Esophagus squamous epithelium (tissue), 5 donors: ENCODE measurements around the gene SIRPD. TPM values are rescaled to one million over a fixed set of nuclear protein-coding genes. Genes with fewer than 3 reads are reported as not detected.
A peak's percentile ranks its signal among the peaks of the same experiment; 100 is the strongest.

Experiments
- DNase-seq: peaks from one replicate; lab custom pipeline; 2025; lab: John Stamatoyannopoulos, UW
- H3K27ac ChIP-seq, 4 donors: fragments of 200-600 bp; sonication (generic); one replicate each; pipeline ENCODE4 v1.5.1; 2016 to 2019; ENCODE audit warnings: mild to moderate bottlenecking in 1 of 4
- H3K27me3 ChIP-seq, 4 donors: fragments of 200-600 bp; sonication (generic); 1 replicate in 3 of 4; 2 replicates in 1 of 4; pipeline versions ENCODE4 v1.5.1 to v1.6.0; 2017 to 2021; ENCODE audit warnings: antibody characterized with exemption in 1 of 4
- H3K36me3 ChIP-seq, 3 donors: fragments of 200-600 bp; sonication (generic); one replicate each; pipeline ENCODE4 v1.5.1; 2016 to 2019
- H3K4me1 ChIP-seq, 3 donors: fragments of 200-600 bp; sonication (generic); one replicate each; pipeline ENCODE4 v1.5.1; 2017 to 2019
- H3K4me3 ChIP-seq, 4 donors: fragments of 200-600 bp; sonication (generic); 1 replicate in 3 of 4; 2 replicates in 1 of 4; pipeline ENCODE4 v1.5.1; 2016 to 2019; ENCODE audit warnings: mild to moderate bottlenecking in 2 of 4, moderate library complexity in 1 of 4
- H3K9me3 ChIP-seq, 3 donors: fragments of 200-600 bp; sonication (generic); one replicate each; pipeline ENCODE4 v1.5.1; 2016 to 2019
- CTCF ChIP-seq, 6 experiments: fragments of 450-650 bp in 4 of 6; fragments of 200-600 bp in 2 of 6; sonication (generic) in 2 of 6; IDR thresholded peaks; one replicate each; pipeline ENCODE4 v1.5.1; 2016 to 2019; ENCODE audit warnings: antibody characterized with exemption in 6 of 6, mild to moderate bottlenecking in 4 of 6, moderate library complexity in 4 of 6
- POLR2A ChIP-seq, 4 donors: fragments of 450-650 bp; IDR thresholded peaks; one replicate each; pipeline ENCODE4 v1.6.1; 2017; ENCODE audit warnings: antibody characterized with exemption in 4 of 4, mild to moderate bottlenecking in 4 of 4, moderate library complexity in 3 of 4
- WGBS, 2 donors: methylation state at CpG; one replicate each; pipeline ENCODE4 v1.1.5; 2018; 5-methylcytosine and 5-hydroxymethylcytosine counted together
- intact Hi-C: fragments of 100-400 bp; cut with DNase I; formaldehyde crosslinking; loops from one replicate; pipeline ENCODE4 v1.15.0; 2022
- total RNA-seq, 4 donors: library from RNA; depleted of rRNA; stranded (reverse); fragments of >200 nt; gene quantifications; one replicate each; pipeline ENCODE4 v1.1.0, GENCODE V29; 2016
- donor health status: DM: yes; HTN: yes; CAD: no.

Gene SIRPD
- total RNA-seq, 4 donors from 2014 or later, result not detected

- DNase-seq, result no peak
- 64 to 71% methylated on average over 4 to 5 of the region's 5 CpGs for WGBS, 2 donors
- no peak overlapping the region for H3K27ac ChIP-seq
- H3K27me3 ChIP-seq, result peaks cover 0 to 17% (median 0%) of the 10 kb centered on the region in 4 donors
- H3K9me3 ChIP-seq, result no peaks in the 10 kb centered on the region
- H3K4me3 ChIP-seq, result no peak overlapping the region
- H3K4me1 ChIP-seq, result no peaks in the 10 kb centered on the region
- intact Hi-C loops, result no loop called here
- TF ChIP-seq CTCF (IDR thresholded peaks at IDR 0.05) (no peak), POLR2A (IDR thresholded peaks at IDR 0.05) (no peak)
- H3K36me3 ChIP-seq, result no peaks in the 10 kb centered on the region
These were observed 40.5 kb downstream of the SIRPD start for GRCh38 chr20:1517010-1517409.

- TF ChIP-seq CTCF (IDR thresholded peaks at IDR 0.05) (no peak), POLR2A (IDR thresholded peaks at IDR 0.05) (no peak)
- WGBS, 2 donors, result 89 to 100% methylated on average over 1 of the region's 1 CpG
- Histone ChIP-seq H3K27ac (no peak overlapping the region), H3K36me3 (no peaks in the 10 kb centered on the region), H3K4me3 (no peak overlapping the region), H3K9me3 (no peaks in the 10 kb centered on the region), H3K4me1 (no peaks in the 10 kb centered on the region), H3K27me3 (peaks cover 0 to 35% (median 0%) of the 10 kb centered on the region in 4 donors)
- intact Hi-C loops, result no loop called here
- DNase-seq, result no peak
These were observed 43.7 kb downstream of the SIRPD start for GRCh38 chr20:1513801-1514200.

- H3K36me3 ChIP-seq, result no peaks in the 10 kb centered on the region
- intact Hi-C loops, result no loop called here
- H3K9me3 ChIP-seq, result no peaks in the 10 kb centered on the region
- peaks cover 0 to 26% (median 0%) of the 10 kb centered on the region in 4 donors for H3K27me3 ChIP-seq
- no peak for DNase-seq
- TF ChIP-seq POLR2A (IDR thresholded peaks at IDR 0.05) (no peak), CTCF (IDR thresholded peaks at IDR 0.05) (peak in 4 of 6 experiments; percentile 10 to 55 (median 20))
- H3K4me3 ChIP-seq, result no peak overlapping the region
- H3K27ac ChIP-seq, result no peak overlapping the region
- H3K4me1 ChIP-seq, result peaks cover 0 to 5% (median 0%) of the 10 kb centered on the region in 3 donors
- WGBS, 2 donors, result 24 to 36% methylated on average over 9 of the region's 9 CpGs
These were observed 48.3 kb downstream of the SIRPD start for GRCh38 chr20:1509237-1509636.

GRCh38 chr20:1508574-1508973 is 48.9 kb downstream of the SIRPD start:
- H3K27me3 ChIP-seq, result peaks cover 0 to 22% (median 0%) of the 10 kb centered on the region in 4 donors
- H3K36me3 ChIP-seq, result no peaks in the 10 kb centered on the region
- TF ChIP-seq POLR2A (IDR thresholded peaks at IDR 0.05) (no peak), CTCF (IDR thresholded peaks at IDR 0.05) (no peak)
- no peak overlapping the region for H3K27ac ChIP-seq
- no peak overlapping the region for H3K4me3 ChIP-seq
- H3K9me3 ChIP-seq, result no peaks in the 10 kb centered on the region
- intact Hi-C loops, result no loop called here
- peaks cover 0 to 5% (median 0%) of the 10 kb centered on the region in 3 donors for H3K4me1 ChIP-seq
- no peak for DNase-seq

GRCh38 chr20:1507276-1507675 is 50.2 kb downstream of the SIRPD start:
- 68 to 70% methylated on average over 3 of the region's 3 CpGs for WGBS, 2 donors
- no peaks in the 10 kb centered on the region for H3K36me3 ChIP-seq
- no peaks in the 10 kb centered on the region for H3K9me3 ChIP-seq

More at GRCh38 chr20:1507276-1507675, 50.2 kb downstream of the SIRPD start:
- intact Hi-C loops, result no loop called here
- Histone ChIP-seq H3K4me3 (no peak overlapping the region), H3K27me3 (peaks cover 0 to 19% (median 0%) of the 10 kb centered on the region in 4 donors), H3K4me1 (peaks cover 0 to 5% (median 0%) of the 10 kb centered on the region in 3 donors), H3K27ac (no peak overlapping the region)
- no peak for DNase-seq
- TF ChIP-seq CTCF (IDR thresholded peaks at IDR 0.05) (no peak), POLR2A (IDR thresholded peaks at IDR 0.05) (no peak)
